ENCODE results near the gene PPP1R10.
A peak's percentile ranks its signal among the peaks of the same experiment; 100 is the strongest.

PPP1R10 gene

DNA sequence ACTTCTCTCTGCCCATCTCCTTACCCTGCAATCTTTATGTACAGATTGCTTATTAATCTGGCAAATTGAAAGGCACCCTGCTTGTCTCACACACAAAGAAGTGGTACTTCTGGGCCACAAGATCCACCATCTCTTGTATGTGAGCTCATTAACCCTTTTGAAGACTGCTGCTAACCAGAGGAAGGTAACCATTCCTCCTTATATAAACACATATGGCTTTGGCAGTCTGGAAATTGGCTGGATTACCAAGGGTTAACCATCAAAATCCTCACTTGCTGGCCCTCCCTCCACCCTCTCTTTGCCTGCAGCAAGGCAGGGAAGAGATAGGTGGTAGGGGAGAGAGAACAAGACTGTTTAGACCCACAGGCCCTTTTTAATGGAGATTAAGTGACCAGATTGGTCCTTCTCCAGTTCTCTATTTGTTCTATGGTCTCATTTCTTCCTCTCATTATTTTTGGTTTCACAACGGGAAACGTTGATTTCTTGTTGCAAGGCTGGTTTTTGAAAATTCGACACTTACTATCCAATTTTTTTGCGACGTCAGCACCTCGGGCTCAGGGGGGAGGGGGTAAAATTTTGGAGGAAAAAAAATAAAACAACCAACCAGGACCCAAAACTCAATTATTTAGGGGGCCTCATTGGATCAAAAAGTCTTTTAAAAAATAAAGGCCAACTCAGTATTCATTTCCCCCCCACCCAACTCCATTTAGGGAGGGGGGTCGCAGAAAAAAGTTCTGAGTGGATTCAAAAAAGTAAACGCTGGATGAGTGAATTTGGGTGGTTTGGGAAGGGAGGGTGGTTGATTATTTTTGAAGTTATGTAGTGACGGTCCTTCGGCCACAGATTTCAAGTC, 859 bp downstream of the PPP1R10 start:
- H3K4me1 ChIP-seq (ENCODE audit: control insufficient read depth in 1 of 2, insufficient read depth in 1 of 2, low read depth in 1 of 2, low read length in 1 of 2), result peaks cover 42 to 44% of the 10 kb centered on the region in 2 experiments
- no peaks in the 10 kb centered on the region for H3K27me3 ChIP-seq
- TF ChIP-seq CTCF (IDR thresholded peaks at IDR 0.05), result no peak
- peaks cover 15% of the 10 kb centered on the region for H3K36me3 ChIP-seq
- H3K27ac ChIP-seq, result peak overlapping the region; percentile 98
- peak overlapping the region; percentile 82 to 92 for H3K4me3 ChIP-seq (ENCODE audit: low read depth in 1 of 2, low read length in 1 of 2)
- H3K9me3 ChIP-seq, result no peaks in the 10 kb centered on the region

GRCh38 chr6:30615219-30615957, 1.7 kb downstream of the PPP1R10 start:
- Histone ChIP-seq H3K9me3 (no peaks in the 10 kb centered on the region), H3K4me1 (ENCODE audit: control insufficient read depth in 1 of 2, insufficient read depth in 1 of 2, low read depth in 1 of 2, low read length in 1 of 2) (peaks cover 42 to 44% of the 10 kb centered on the region in 2 experiments)

DNA sequence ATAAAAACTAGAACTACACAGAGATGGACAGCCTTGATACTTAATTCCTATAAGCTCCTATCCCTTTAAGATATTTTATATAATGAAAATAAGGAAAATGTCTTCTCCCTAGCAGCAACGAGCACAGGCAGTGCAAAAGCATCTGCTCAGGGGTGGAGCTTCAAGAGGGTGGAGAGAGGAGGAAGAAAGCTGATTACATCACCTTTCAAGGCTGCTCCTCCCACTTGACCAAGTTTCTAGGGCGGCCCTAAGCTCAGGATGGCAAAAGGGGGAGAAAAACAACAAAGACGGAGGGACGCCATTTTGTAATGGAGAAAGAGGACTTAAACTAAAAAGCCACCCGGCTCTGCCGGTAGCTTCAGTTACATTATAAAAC, 2.2 kb downstream of the PPP1R10 start:
- Histone ChIP-seq H3K4me1 (ENCODE audit: control insufficient read depth in 1 of 2, insufficient read depth in 1 of 2, low read depth in 1 of 2, low read length in 1 of 2) (peaks cover 42 to 44% of the 10 kb centered on the region in 2 experiments), H3K27me3 (no peaks in the 10 kb centered on the region), H3K27ac (peak overlapping the region; percentile 98), H3K36me3 (peaks cover 15% of the 10 kb centered on the region), H3K9me3 (no peaks in the 10 kb centered on the region), H3K4me3 (ENCODE audit: low read depth in 1 of 2, low read length in 1 of 2) (peak overlapping the region; percentile 82 to 92)
- peak; percentile 27 for TF ChIP-seq CTCF (IDR thresholded peaks at IDR 0.05)

More at GRCh38 chr6:30615219-30615957, 1.7 kb downstream of the PPP1R10 start:
- no peak for TF ChIP-seq CTCF (IDR thresholded peaks at IDR 0.05)
- Histone ChIP-seq H3K36me3 (peaks cover 15% of the 10 kb centered on the region), H3K27ac (peak overlapping the region; percentile 98), H3K4me3 (ENCODE audit: low read depth in 1 of 2, low read length in 1 of 2) (peak overlapping the region; percentile 82 to 92), H3K27me3 (no peaks in the 10 kb centered on the region)

DNA sequence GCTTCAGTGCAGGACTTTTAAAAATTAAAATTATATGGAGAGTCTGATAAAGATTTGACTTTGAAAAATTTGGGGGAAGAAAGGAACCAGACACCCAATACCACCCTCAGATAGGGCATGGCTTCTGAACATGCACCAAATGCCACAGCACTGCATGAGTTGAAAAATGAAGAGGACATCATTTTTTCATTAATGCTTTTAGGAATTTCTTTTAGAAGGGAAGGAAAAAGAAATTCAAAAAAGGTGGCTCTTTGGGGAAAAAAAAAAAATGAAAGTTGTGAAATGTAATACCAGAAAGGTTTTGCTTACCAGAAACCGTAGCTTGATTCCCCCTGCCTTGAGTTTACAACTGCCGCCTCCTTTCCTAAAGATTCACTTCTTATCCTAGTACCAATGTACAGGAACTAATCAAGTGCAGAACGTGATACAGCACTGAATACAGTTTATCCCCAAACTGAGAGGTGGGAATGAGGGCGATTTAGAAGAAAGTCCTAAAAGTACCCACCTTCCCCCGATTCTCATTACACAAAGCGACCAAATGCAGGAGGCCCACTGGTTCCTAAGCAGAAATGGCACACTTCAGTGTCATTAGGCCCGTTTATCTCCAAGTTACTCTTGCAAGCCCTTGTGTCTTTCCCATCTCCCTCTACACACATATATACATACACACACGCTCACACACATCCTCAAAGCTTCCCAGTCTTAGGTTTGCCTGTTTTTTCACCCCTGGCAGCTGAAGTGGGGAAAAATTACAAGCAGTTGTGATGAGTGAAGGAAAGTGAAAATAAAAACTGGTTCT, 2.8 kb downstream of the PPP1R10 start:
- no peaks in the 10 kb centered on the region for H3K9me3 ChIP-seq
- H3K27ac ChIP-seq, result peak overlapping the region; percentile 98
- TF ChIP-seq CTCF (IDR thresholded peaks at IDR 0.05), result no peak
- peaks cover 21% of the 10 kb centered on the region for H3K36me3 ChIP-seq
- peak overlapping the region; percentile 82 to 92 for H3K4me3 ChIP-seq (ENCODE audit: low read depth in 1 of 2, low read length in 1 of 2)
- H3K27me3 ChIP-seq, result no peaks in the 10 kb centered on the region
- H3K4me1 ChIP-seq (ENCODE audit: control insufficient read depth in 1 of 2, insufficient read depth in 1 of 2, low read depth in 1 of 2, low read length in 1 of 2), result peaks cover 42 to 44% of the 10 kb centered on the region in 2 experiments
